VCaP (cell line): Measurements from ENCODE around the gene SERPINB8.
"Not testable (repeated sequence)": the region's sequence is repeated elsewhere in the genome, so short reads cannot be mapped to it uniquely, and the experiment has no call there.

Source experiments
- H3K27ac ChIP-seq: fragments of 450-650 bp; 2 replicates; pipeline ENCODE4 v1.5.1; 2017
- CTCF ChIP-seq: fragments of 450-650 bp; conservative IDR thresholded peaks from 2 replicates; pipeline ENCODE4 v1.5.1; 2017; ENCODE audit warnings: mild to moderate bottlenecking, moderate library complexity

SERPINB8 gene

GRCh38 chr18:63936932-63937393 lies 32.9 kb upstream of the SERPINB8 start:
- TF ChIP-seq CTCF, result no peak
- H3K27ac ChIP-seq, result no peak overlapping the region

GRCh38 chr18:63940008-63940407 lies 29.9 kb upstream of the SERPINB8 start:
- no peak for TF ChIP-seq CTCF
- no peak overlapping the region for H3K27ac ChIP-seq

- not testable (repeated sequence) for H3K27ac ChIP-seq
Observed at GRCh38 chr18:63940543-63941050, 29.3 kb upstream of the SERPINB8 start.

- no peak for TF ChIP-seq CTCF
- H3K27ac ChIP-seq, result no peak overlapping the region
Observed at GRCh38 chr18:63947051-63947790, 22.7 kb upstream of the SERPINB8 start.

- H3K27ac ChIP-seq, result no peak within 1 kb of the TSS
- TF ChIP-seq CTCF, result no peak
Observed at GRCh38 chr18:63949068-63949737, 20.7 kb upstream of the SERPINB8 start, which contains the start of gene HMSD. Gene HMSD, plus strand, starts transcription at chr18:63949301. Its CDS starts 4,155 bp downstream, at chr18:63953456.

- no peak overlapping the region for H3K27ac ChIP-seq
- TF ChIP-seq CTCF, result no peak; the same call in 1 of the 2 replicates
Observed at GRCh38 chr18:63951302-63951705, 18.6 kb upstream of the SERPINB8 start.

GRCh38 chr18:63953811-63954210 lies 16.1 kb upstream of the SERPINB8 start:
- no peak overlapping the region for H3K27ac ChIP-seq
- TF ChIP-seq CTCF, result no peak
